Inferior parietal cortex (tissue), 1 donor: ENCODE results near the gene RRAD.
"Not testable (repeated sequence)": the region's sequence is repeated elsewhere in the genome, so short reads cannot be mapped to it uniquely, and the experiment has no call there.

Experiments used
- DNase-seq: peaks from one replicate; pipeline ENCODE4 v3.0.0-alpha.2; 2016; ENCODE audit errors: extremely low spot score

RRAD gene

GRCh38 chr16:66950971-66951790 lies 25.8 kb upstream of the RRAD start:
- DNase-seq, result no peak

- no peak for DNase-seq
These were observed 25.1 kb upstream of the RRAD start for GRCh38 chr16:66950437-66950836.

GRCh38 chr16:66949472-66949871 lies 24.1 kb upstream of the RRAD start:
- no peak for DNase-seq

GRCh38 chr16:66948837-66949225 lies 23.5 kb upstream of the RRAD start:
- no peak for DNase-seq

- DNase-seq, result no peak
These were observed 22.9 kb upstream of the RRAD start for GRCh38 chr16:66948134-66948836.

- DNase-seq, result peak; percentile 96
These were observed 22.1 kb upstream of the RRAD start for GRCh38 chr16:66947302-66948065.

- DNase-seq, result no peak
These were observed 21.6 kb upstream of the RRAD start for GRCh38 chr16:66946974-66947301.

- no peak for DNase-seq
These were observed 21.2 kb upstream of the RRAD start for GRCh38 chr16:66946541-66946940.

- DNase-seq, result no peak
These were observed 20.6 kb upstream of the RRAD start for GRCh38 chr16:66945939-66946338.

- DNase-seq, result not testable (repeated sequence)
These were observed 19.6 kb upstream of the RRAD start for GRCh38 chr16:66944971-66945370.

- DNase-seq, result no peak
These were observed 18.7 kb upstream of the RRAD start for GRCh38 chr16:66944054-66944441.

- DNase-seq, result no peak
These were observed 18.2 kb upstream of the RRAD start for GRCh38 chr16:66943426-66944053.

- DNase-seq, result no peak
These were observed 17.6 kb upstream of the RRAD start for GRCh38 chr16:66942981-66943380.

GRCh38 chr16:66940236-66940635 lies 14.9 kb upstream of the RRAD start:
- DNase-seq, result no peak

GRCh38 chr16:66939366-66939765 lies 14.0 kb upstream of the RRAD start:
- no peak for DNase-seq

- DNase-seq, result no peak
These were observed 12.5 kb upstream of the RRAD start for GRCh38 chr16:66937725-66938337.

- no peak for DNase-seq
These were observed 11.7 kb upstream of the RRAD start for GRCh38 chr16:66936889-66937554.

GRCh38 chr16:66936462-66936861 lies 11.1 kb upstream of the RRAD start:
- no peak for DNase-seq

- no peak for DNase-seq
These were observed 10.1 kb upstream of the RRAD start, which contains the start of gene CES2 for GRCh38 chr16:66935314-66936011. Gene CES2 (plus strand): TSS chr16:66935516. CDS start chr16:66935636, 120 bp downstream.

- not testable (repeated sequence) for DNase-seq
These were observed 9.5 kb upstream of the RRAD start for GRCh38 chr16:66934839-66935313.
